HG03135 (cell line): ENCODE data around the gene GADD45A.
"Not testable (repeated sequence)": the region's sequence is repeated elsewhere in the genome, so short reads cannot be mapped to it uniquely, and the experiment has no call there.

Experiments
- ATAC-seq: cut with Tn5 transposase; IDR thresholded peaks from one replicate; pipeline ENCODE4 v1.9.1; 2021; ENCODE audit warnings: mild to moderate bottlenecking, moderate library complexity; ENCODE audit not compliant: unreplicated experiment

Gene GADD45A

GRCh38 chr1:67717876-67718275 is 32.9 kb downstream of the GADD45A start:
- no peak for ATAC-seq

GRCh38 chr1:67719329-67720196 is 34.6 kb downstream of the GADD45A start:
- ATAC-seq = no peak

- no peak for ATAC-seq
Measured at GRCh38 chr1:67721112-67721511, 36.1 kb downstream of the GADD45A start.

- ATAC-seq = no peak
Measured at GRCh38 chr1:67721650-67722291, 36.8 kb downstream of the GADD45A start.

- no peak for ATAC-seq
Measured at GRCh38 chr1:67722292-67722944, 37.4 kb downstream of the GADD45A start.

GRCh38 chr1:67723126-67723525 is 38.1 kb downstream of the GADD45A start:
- ATAC-seq = no peak

- no peak for ATAC-seq
Measured at GRCh38 chr1:67723620-67724019, 38.6 kb downstream of the GADD45A start.

GRCh38 chr1:67724928-67725560 is 40.0 kb downstream of the GADD45A start:
- no peak for ATAC-seq

- ATAC-seq = no peak
Measured at GRCh38 chr1:67726224-67726623, 41.2 kb downstream of the GADD45A start.

- ATAC-seq = no peak
Measured at GRCh38 chr1:67729872-67730271, 44.9 kb downstream of the GADD45A start.

GRCh38 chr1:67730312-67730711 is 45.3 kb downstream of the GADD45A start:
- not testable (repeated sequence) for ATAC-seq

- ATAC-seq = no peak
Measured at GRCh38 chr1:67731322-67731721, 46.3 kb downstream of the GADD45A start.

GRCh38 chr1:67732750-67733151 is 47.8 kb downstream of the GADD45A start:
- peak; percentile 29 for ATAC-seq

GRCh38 chr1:67733681-67734322 is 48.8 kb downstream of the GADD45A start:
- no peak for ATAC-seq

- ATAC-seq = no peak
Measured at GRCh38 chr1:67734323-67734690, 49.3 kb downstream of the GADD45A start.

- ATAC-seq = no peak
Measured at GRCh38 chr1:67735206-67735605, 50.2 kb downstream of the GADD45A start.

GRCh38 chr1:67735806-67736627 is 51.0 kb downstream of the GADD45A start:
- ATAC-seq = peak; percentile 95

- ATAC-seq = no peak
Measured at GRCh38 chr1:67736750-67737149, 51.7 kb downstream of the GADD45A start.

GRCh38 chr1:67737875-67738274 is 52.9 kb downstream of the GADD45A start:
- no peak for ATAC-seq
